Measurements from ENCODE around the gene DPF3.

Gene DPF3

GRCh38 chr14:72800848-72801370 lies 93.0 kb downstream of the DPF3 start:
- DNase-seq (ENCODE audit: low read depth in 3 of 3) = no peak

GRCh38 chr14:72800296-72800695 lies 93.6 kb downstream of the DPF3 start:
- DNase-seq (ENCODE audit: low read depth in 3 of 3) = no peak

GRCh38 chr14:72796935-72797334 lies 97.0 kb downstream of the DPF3 start:
- no peak for DNase-seq (ENCODE audit: low read depth in 3 of 3)

- DNase-seq (ENCODE audit: low read depth in 3 of 3) = no peak
Measured at GRCh38 chr14:72793156-72793939, 100.6 kb downstream of the DPF3 start.

GRCh38 chr14:72792051-72792788 lies 101.7 kb downstream of the DPF3 start:
- DNase-seq (ENCODE audit: low read depth in 3 of 3) = no peak

GRCh38 chr14:72790887-72791566 lies 102.9 kb downstream of the DPF3 start:
- no peak for DNase-seq (ENCODE audit: low read depth in 3 of 3)

- no peak for DNase-seq (ENCODE audit: low read depth in 3 of 3)
Measured at GRCh38 chr14:72788972-72789728, 104.8 kb downstream of the DPF3 start.

GRCh38 chr14:72788255-72788654 lies 105.6 kb downstream of the DPF3 start:
- DNase-seq (ENCODE audit: low read depth in 3 of 3) = no peak

- DNase-seq (ENCODE audit: low read depth in 3 of 3) = no peak
Measured at GRCh38 chr14:72787841-72788240, 106.1 kb downstream of the DPF3 start.

GRCh38 chr14:72786378-72787350 lies 107.2 kb downstream of the DPF3 start:
- DNase-seq (ENCODE audit: low read depth in 3 of 3) = no peak

- no peak for DNase-seq (ENCODE audit: low read depth in 3 of 3)
Measured at GRCh38 chr14:72783741-72784140, 110.2 kb downstream of the DPF3 start.

- DNase-seq (ENCODE audit: low read depth in 3 of 3) = no peak
Measured at GRCh38 chr14:72782817-72783216, 111.1 kb downstream of the DPF3 start.

GRCh38 chr14:72781561-72782508 lies 112.1 kb downstream of the DPF3 start:
- DNase-seq (ENCODE audit: low read depth in 3 of 3) = no peak

GRCh38 chr14:72780751-72781150 lies 113.2 kb downstream of the DPF3 start:
- DNase-seq (ENCODE audit: low read depth in 3 of 3) = no peak

- DNase-seq (ENCODE audit: low read depth in 3 of 3) = no peak
Measured at GRCh38 chr14:72779679-72780078, 114.2 kb downstream of the DPF3 start.

- no peak for DNase-seq (ENCODE audit: low read depth in 3 of 3)
Measured at GRCh38 chr14:72777636-72778035, 116.3 kb downstream of the DPF3 start.

- DNase-seq (ENCODE audit: low read depth in 3 of 3) = no peak
Measured at GRCh38 chr14:72776701-72777261, 117.1 kb downstream of the DPF3 start.

GRCh38 chr14:72775923-72776554 lies 117.9 kb downstream of the DPF3 start:
- DNase-seq (ENCODE audit: low read depth in 3 of 3) = no peak
